ENCODE measurements around the gene MT1X.
"Not testable (repeated sequence)": the region's sequence is repeated elsewhere in the genome, so short reads cannot be mapped to it uniquely, and the experiment has no call there.

MT1X gene

DNA sequence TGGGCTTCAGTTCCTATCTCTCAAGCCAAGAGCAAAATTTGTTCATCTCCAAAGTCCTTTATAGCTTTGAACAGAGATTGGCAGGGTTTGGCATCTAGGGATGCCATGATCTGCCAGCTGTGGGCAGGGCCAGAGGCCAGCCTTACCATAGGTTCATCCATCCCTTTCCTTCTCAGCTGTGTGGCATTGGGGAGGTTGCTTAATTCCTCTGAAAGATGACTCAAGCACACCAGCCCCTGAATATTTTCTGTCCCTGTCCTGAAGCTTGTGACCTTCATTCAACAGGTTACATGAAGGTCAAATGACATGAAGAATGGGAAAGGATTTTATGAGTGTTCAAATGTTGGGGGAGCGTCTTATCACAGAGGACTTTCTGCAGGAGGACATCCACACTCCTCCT, 17.8 kb upstream of the MT1X start:
- no peak overlapping the region for H3K4me2 ChIP-seq (ENCODE audit: low read length)
- no peak overlapping the region for H3K9ac ChIP-seq (ENCODE audit: low read length)
- no peaks in the 10 kb centered on the region for H4K20me1 ChIP-seq (ENCODE audit: insufficient read depth, low read length)
- no peaks in the 10 kb centered on the region for H3K36me3 ChIP-seq (replicated peaks; ENCODE audit: low read depth, low read length)
- no peak overlapping the region for H3K27ac ChIP-seq (ENCODE audit: low read length)
- peaks cover 31% of the 10 kb centered on the region for H3K27me3 ChIP-seq (ENCODE audit: low read depth, low read length)
- H3K79me2 ChIP-seq (ENCODE audit: low read length) = no peaks in the 10 kb centered on the region
- no peak overlapping the region for H3K4me3 ChIP-seq (ENCODE audit: low read length)
- TF ChIP-seq, protein P1, sequence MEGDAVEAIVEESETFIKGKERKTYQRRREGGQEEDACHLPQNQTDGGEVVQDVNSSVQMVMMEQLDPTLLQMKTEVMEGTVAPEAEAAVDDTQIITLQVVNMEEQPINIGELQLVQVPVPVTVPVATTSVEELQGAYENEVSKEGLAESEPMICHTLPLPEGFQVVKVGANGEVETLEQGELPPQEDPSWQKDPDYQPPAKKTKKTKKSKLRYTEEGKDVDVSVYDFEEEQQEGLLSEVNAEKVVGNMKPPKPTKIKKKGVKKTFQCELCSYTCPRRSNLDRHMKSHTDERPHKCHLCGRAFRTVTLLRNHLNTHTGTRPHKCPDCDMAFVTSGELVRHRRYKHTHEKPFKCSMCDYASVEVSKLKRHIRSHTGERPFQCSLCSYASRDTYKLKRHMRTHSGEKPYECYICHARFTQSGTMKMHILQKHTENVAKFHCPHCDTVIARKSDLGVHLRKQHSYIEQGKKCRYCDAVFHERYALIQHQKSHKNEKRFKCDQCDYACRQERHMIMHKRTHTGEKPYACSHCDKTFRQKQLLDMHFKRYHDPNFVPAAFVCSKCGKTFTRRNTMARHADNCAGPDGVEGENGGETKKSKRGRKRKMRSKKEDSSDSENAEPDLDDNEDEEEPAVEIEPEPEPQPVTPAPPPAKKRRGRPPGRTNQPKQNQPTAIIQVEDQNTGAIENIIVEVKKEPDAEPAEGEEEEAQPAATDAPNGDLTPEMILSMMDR (IDR thresholded peaks at IDR 0.05; ENCODE audit: low read depth, low read length) = no peak
- no peak for TF ChIP-seq EZH2phosphoT487 (IDR thresholded peaks at IDR 0.05; ENCODE audit: low read depth)
- no peak overlapping the region for H2AFZ ChIP-seq (ENCODE audit: low read depth, low read length)
- H3K9me3 ChIP-seq (ENCODE audit: insufficient read depth, low read length) = no peaks in the 10 kb centered on the region
- H3K4me1 ChIP-seq (ENCODE audit: low read length) = no peaks in the 10 kb centered on the region

DNA sequence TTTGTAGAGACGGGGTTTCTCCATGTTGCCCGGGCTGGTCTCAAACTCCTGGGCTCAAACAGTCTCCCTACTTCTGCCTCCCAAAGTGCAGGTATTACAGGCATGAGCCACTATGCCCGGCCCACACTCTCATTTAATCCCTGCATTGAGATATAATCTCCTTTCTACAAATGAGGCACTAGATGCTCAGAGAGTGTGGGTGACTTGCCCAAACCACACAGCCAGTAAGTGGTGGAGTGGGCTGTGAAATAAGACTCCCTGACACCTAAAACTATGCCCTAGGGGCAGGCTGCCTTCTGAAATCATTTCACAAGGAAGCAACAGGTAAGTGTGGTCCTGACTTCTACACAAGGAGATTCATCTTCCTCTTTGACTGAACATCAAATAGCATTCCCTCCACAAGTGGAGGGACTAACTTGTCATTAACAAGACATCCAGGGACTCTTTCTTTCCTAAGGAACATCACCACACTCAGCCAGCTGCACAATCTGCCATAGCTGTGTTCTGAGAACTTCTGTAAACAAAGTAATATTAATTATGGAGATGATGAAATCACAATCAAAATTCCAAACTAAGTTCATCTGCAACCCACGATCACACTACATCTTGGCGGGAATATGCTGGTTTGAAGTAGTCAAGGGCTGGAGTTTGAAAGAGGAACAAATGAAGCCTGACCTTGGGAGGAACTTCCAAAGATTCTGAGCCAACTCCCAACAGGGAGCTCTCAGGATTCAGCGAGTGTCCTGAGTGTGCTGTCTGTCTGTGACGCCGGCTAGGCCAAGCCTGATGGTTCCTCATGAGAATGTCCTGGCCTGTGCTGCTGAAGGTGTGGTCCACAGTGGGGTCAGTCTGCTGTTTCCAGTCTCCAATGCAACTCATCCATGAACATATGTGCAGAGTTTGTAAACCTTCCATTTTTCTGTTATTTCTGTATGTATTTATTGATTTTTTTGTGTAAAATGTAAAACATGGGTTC, 16.7 kb upstream of the MT1X start:
- not testable (repeated sequence) for H3K9ac ChIP-seq (ENCODE audit: low read length); H3K79me2 ChIP-seq (ENCODE audit: low read length); H3K4me1 ChIP-seq (ENCODE audit: low read length); H3K27ac ChIP-seq (ENCODE audit: low read length); H3K9me3 ChIP-seq (ENCODE audit: insufficient read depth, low read length); H3K4me2 ChIP-seq (ENCODE audit: low read length); H2AFZ ChIP-seq (ENCODE audit: low read depth, low read length); H3K4me3 ChIP-seq (ENCODE audit: low read length); H4K20me1 ChIP-seq (ENCODE audit: insufficient read depth, low read length); H3K36me3 ChIP-seq (replicated peaks; ENCODE audit: low read depth, low read length)
- peaks cover 32% of the 10 kb centered on the region for H3K27me3 ChIP-seq (ENCODE audit: low read depth, low read length)

DNA sequence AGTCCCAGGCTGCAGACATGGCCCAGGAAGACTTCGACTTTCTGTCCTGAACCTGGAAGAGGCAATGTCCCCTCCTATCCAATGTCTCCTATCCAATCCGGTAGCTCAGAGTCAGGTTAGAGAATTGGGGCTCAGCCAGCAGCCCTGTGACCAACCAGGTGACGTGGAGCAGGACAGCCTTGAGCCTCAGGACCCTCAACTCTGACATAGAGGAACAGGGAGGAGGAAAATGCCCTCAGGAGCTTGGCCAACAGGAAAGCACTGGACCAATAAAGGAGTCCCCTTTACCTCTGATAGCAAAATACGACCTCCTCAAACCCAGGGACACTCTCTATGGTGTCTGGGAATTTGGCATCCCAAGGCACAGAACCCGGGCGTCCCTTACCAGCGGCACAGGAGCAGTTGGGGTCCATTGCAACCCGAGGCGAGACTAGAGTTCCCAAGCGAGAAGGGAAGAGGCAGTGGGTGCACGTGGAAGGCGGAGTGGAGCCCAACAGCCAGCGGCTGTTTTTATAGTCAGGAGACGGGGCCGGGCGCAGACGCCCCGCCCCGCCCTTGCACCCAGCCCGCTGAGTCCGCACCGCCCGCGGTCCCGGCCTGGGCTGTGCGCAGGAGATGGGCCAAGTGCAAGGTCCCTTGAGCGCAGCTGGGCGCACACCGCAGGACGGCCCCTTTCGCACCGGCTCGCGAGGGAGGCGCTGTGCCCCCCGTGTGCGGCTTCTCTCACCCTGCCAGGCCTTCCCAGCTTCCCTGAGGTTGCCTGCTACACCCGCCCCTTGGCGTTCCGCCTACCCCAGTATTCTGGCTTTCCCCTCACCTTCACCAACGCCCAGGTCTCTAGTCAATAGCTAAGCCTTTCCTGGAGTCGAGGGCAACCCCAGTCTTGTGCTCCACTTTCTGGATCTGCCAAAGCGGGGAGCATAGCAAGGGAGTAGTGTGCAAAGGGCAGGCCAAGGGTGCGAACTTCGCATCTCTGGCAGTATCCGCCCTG, 14.4 kb upstream of the MT1X start, which contains the start of gene MT1G:
TSS of gene MT1G (minus strand) at position 485 of the 991 bp plus-strand sequence. CDS start at position 413, 72 bp downstream.
- no peak within 1 kb of the TSS for H3K4me2 ChIP-seq (ENCODE audit: low read length)

More for the DNA sequence above, 14.4 kb upstream of the MT1X start, which contains the start of gene MT1G:
- no peak within 1 kb of the TSS for H3K4me3 ChIP-seq (ENCODE audit: low read length)
- no peaks in the 10 kb centered on the region for H3K9me3 ChIP-seq (ENCODE audit: insufficient read depth, low read length)
- H3K79me2 ChIP-seq (ENCODE audit: low read length) = no peaks in the 10 kb centered on the region
- H4K20me1 ChIP-seq (ENCODE audit: insufficient read depth, low read length) = no peaks in the 10 kb centered on the region
- H2AFZ ChIP-seq (ENCODE audit: low read depth, low read length) = no peak within 1 kb of the TSS
- no peaks in the 10 kb centered on the region for H3K36me3 ChIP-seq (replicated peaks; ENCODE audit: low read depth, low read length)
- H3K4me1 ChIP-seq (ENCODE audit: low read length) = no peaks in the 10 kb centered on the region
- no peak within 1 kb of the TSS for H3K27ac ChIP-seq (ENCODE audit: low read length)
- H3K27me3 ChIP-seq (ENCODE audit: low read depth, low read length) = peaks cover 37% of the 10 kb centered on the region
- no peak within 1 kb of the TSS for H3K9ac ChIP-seq (ENCODE audit: low read length)
- TF ChIP-seq, protein P1 (IDR thresholded peaks at IDR 0.05; ENCODE audit: low read depth, low read length) = no peak
- TF ChIP-seq EZH2phosphoT487 (IDR thresholded peaks at IDR 0.05; ENCODE audit: low read depth) = no peak
